ENCODE measurements around the gene KANK2. TPM values are rescaled to one million over a fixed set of nuclear protein-coding genes. Genes with fewer than 3 reads are reported as not detected.
"Not testable (repeated sequence)": the region's sequence is repeated elsewhere in the genome, so short reads cannot be mapped to it uniquely, and the experiment has no call there.

KANK2 gene
- total RNA-seq, 1 donor from 2014 or later, result 84.7 TPM

DNA sequence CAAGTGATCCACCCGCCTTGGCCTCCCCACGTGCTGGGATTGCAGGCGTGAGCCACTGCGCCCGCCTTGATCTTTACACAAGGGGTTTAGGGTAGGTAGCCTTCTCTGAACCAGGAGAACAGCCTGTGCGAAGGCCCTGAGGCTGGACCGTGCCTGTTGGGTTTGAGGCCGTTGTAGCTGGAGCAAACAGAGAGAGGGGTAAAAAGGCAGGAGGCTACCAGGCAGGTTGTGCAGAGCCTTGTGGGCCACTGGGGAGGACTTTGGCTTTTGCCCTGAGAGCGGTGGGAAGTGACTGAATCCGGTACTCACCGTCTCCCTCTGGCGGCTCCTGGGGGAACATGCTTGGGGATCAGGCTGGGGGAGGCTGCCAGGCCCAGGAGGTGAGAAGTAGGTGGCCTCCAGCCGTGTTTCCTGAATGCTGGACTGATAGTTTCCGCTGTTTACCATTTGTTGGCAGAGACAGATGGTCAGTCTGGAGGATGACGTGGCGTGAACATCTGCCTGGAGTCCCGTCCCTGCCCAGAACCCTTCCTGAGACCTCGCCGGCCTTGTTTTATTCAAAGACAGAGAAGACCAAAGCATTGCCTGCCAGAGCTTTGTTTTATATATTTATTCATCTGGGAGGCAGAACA is 66.4 kb downstream of the KANK2 start:
- Mint-ChIP-seq H3K36me3 (peaks cover 32% of the 10 kb centered on the region), H3K9me3 (no peaks in the 10 kb centered on the region)

DNA sequence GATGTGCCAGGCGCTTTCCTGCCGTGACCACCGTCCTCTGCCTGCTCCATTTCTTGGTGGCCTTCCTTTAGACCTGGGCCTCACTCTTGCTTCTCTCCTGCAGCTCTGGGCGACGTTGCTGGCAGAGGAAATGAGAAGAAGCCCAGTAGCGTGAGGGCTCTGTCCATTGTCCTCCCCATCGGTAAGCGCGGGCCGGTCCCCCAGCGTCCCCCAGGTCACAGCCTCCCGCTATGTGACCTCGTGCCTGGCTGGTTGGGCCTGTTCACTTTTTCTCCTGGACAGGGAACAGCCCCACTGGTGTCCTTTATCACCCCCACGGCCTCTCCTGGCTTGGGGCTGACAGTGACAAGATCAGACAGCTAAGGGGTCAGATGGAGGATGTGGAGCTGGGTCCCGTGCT is 69.4 kb downstream of the KANK2 start:
- Mint-ChIP-seq H3K4me1 (no peaks in the 10 kb centered on the region), H3K36me3 (peaks cover 33% of the 10 kb centered on the region), H3K27me3 (ENCODE audit: low read depth) (no peaks in the 10 kb centered on the region), H3K27ac (no peak overlapping the region), H3K9me3 (no peaks in the 10 kb centered on the region), H3K4me3 (no peak overlapping the region)
- no peak for DNase-seq (ENCODE audit: low spot score in 2 of 2, unreplicated experiment in 2 of 2)
- TF ChIP-seq, protein P1, sequence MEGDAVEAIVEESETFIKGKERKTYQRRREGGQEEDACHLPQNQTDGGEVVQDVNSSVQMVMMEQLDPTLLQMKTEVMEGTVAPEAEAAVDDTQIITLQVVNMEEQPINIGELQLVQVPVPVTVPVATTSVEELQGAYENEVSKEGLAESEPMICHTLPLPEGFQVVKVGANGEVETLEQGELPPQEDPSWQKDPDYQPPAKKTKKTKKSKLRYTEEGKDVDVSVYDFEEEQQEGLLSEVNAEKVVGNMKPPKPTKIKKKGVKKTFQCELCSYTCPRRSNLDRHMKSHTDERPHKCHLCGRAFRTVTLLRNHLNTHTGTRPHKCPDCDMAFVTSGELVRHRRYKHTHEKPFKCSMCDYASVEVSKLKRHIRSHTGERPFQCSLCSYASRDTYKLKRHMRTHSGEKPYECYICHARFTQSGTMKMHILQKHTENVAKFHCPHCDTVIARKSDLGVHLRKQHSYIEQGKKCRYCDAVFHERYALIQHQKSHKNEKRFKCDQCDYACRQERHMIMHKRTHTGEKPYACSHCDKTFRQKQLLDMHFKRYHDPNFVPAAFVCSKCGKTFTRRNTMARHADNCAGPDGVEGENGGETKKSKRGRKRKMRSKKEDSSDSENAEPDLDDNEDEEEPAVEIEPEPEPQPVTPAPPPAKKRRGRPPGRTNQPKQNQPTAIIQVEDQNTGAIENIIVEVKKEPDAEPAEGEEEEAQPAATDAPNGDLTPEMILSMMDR (IDR thresholded peaks at IDR 0.05; ENCODE audit: unreplicated experiment), result no peak

More for the DNA sequence above, 66.4 kb downstream of the KANK2 start:
- Mint-ChIP-seq H3K4me1 (no peaks in the 10 kb centered on the region), H3K27me3 (ENCODE audit: low read depth) (no peaks in the 10 kb centered on the region), H3K4me3 (no peak overlapping the region), H3K27ac (peak overlapping the region; percentile 67)
- TF ChIP-seq, protein P1 (IDR thresholded peaks at IDR 0.05; ENCODE audit: unreplicated experiment), result peak; percentile 63
- peak in 1 of 2 experiments; percentile 76 for DNase-seq (ENCODE audit: low spot score in 2 of 2, unreplicated experiment in 2 of 2)

GRCh38 chr19:11125994-11126685 is 71.2 kb downstream of the KANK2 start:
- Mint-ChIP-seq H3K36me3 (peaks cover 25% of the 10 kb centered on the region), H3K27me3 (ENCODE audit: low read depth) (no peaks in the 10 kb centered on the region), H3K9me3 (no peaks in the 10 kb centered on the region), H3K27ac (peak overlapping the region; percentile 6), H3K4me3 (no peak overlapping the region), H3K4me1 (no peaks in the 10 kb centered on the region)
- TF ChIP-seq, protein P1 (IDR thresholded peaks at IDR 0.05; ENCODE audit: unreplicated experiment), result peak; percentile 80
- DNase-seq (ENCODE audit: low spot score in 2 of 2, unreplicated experiment in 2 of 2), result peak; percentile 60 to 82

DNA sequence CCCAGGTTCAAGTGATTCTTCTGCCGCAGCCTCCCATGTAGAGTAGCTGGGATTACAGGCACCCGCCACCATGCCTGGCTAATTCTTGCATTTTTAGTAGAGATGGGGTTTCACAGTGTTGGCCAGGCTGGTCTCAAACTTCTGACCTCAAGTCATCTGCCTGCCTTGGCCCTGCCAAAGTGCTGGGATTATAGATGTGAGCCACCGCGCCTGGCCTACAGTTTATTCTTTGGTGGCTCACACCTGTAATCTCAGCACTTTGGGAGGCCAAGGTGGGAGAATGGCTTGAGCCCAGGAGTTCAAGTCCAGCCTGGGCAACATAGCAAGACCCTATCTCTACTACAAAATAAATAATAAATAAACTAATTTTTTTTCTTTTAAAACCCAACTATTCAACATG is 73.2 kb downstream of the KANK2 start:
- DNase-seq (ENCODE audit: low spot score in 2 of 2, unreplicated experiment in 2 of 2); H3K27me3 Mint-ChIP-seq (ENCODE audit: low read depth); H3K4me1 Mint-ChIP-seq; H3K9me3 Mint-ChIP-seq; H3K4me3 Mint-ChIP-seq; H3K27ac Mint-ChIP-seq: not testable (repeated sequence)
- H3K36me3 Mint-ChIP-seq, result peaks cover 26% of the 10 kb centered on the region

- H3K36me3 Mint-ChIP-seq, result peaks cover 29% of the 10 kb centered on the region
Observed at GRCh38 chr19:11123114-11123513, 74.2 kb downstream of the KANK2 start.

DNA sequence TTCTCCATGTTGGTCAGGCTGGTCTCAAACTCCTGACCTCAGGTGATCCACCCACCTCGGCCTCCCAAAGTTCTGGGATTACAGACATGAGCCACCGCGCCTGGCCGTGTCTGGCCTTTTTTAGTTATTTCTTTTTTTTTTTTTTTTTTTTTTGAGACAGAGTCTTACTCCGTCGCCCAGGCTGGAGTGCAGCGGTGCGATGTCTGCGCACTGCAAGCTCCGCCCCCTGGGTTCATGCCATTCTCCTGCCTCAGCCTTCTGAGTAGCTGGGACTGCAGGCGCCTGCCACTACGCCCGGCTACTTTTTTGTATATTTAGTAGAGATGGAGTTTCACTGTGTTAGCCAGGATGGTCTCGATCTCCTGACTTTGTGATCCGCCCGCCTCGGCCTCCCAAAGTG is 75.4 kb downstream of the KANK2 start:
- not testable (repeated sequence) for H3K4me3 Mint-ChIP-seq; H3K9me3 Mint-ChIP-seq; H3K27ac Mint-ChIP-seq; DNase-seq (ENCODE audit: low spot score in 2 of 2, unreplicated experiment in 2 of 2); H3K27me3 Mint-ChIP-seq (ENCODE audit: low read depth); H3K4me1 Mint-ChIP-seq
- H3K36me3 Mint-ChIP-seq, result peaks cover 30% of the 10 kb centered on the region

More at GRCh38 chr19:11123114-11123513, 74.2 kb downstream of the KANK2 start:
- DNase-seq (ENCODE audit: low spot score in 2 of 2, unreplicated experiment in 2 of 2), result no peak
- Mint-ChIP-seq H3K27ac (no peak overlapping the region), H3K4me3 (no peak overlapping the region), H3K27me3 (ENCODE audit: low read depth) (no peaks in the 10 kb centered on the region), H3K9me3 (no peaks in the 10 kb centered on the region), H3K4me1 (no peaks in the 10 kb centered on the region)
- TF ChIP-seq, protein P1 (IDR thresholded peaks at IDR 0.05; ENCODE audit: unreplicated experiment), result no peak

Data from mesothelial cell of epicardium (in vitro differentiated cells).